Natural killer cell treated with Interleukin-12 subunit alpha and Interleukin-12 subunit beta and Interleukin-15 and Interleukin-18, amount 100 ng/mL, for 72 hours (primary cell): ENCODE data around the gene SPACDR. TPM values are rescaled to one million over a fixed set of nuclear protein-coding genes. Genes with fewer than 3 reads are reported as not detected.

Source experiments
- ATAC-seq, 2 donors: fragments of 150-1000 bp; cut with Tn5 transposase in 1 of 2; sonication (Bioruptor Pico), chemical (Tn5 transposase) in 1 of 2; 2 replicates each; pipeline ENCODE4 v1.10.0; 2021
- DNase-seq: peaks from one replicate; pipeline ENCODE4 v3.0.0; 2022; ENCODE audit warnings: low spot score
- H3K27ac Mint-ChIP-seq, 2 donors: 1 replicate in 1 of 2; 2 replicates in 1 of 2; pipeline ENCODE4 v1.8.0; 2022; ENCODE audit warnings: mixed read lengths in 2 of 2, mild to moderate bottlenecking in 1 of 2, moderate library complexity in 1 of 2
- H3K27me3 Mint-ChIP-seq, 2 donors: 1 replicate in 1 of 2; 2 replicates in 1 of 2; pipeline ENCODE4 v1.8.0; 2022; ENCODE audit warnings: mixed read lengths in 2 of 2
- H3K36me3 Mint-ChIP-seq: one replicate; pipeline ENCODE4 v1.8.0; 2022; ENCODE audit warnings: mixed read lengths
- H3K4me1 Mint-ChIP-seq, 2 donors: 1 replicate in 1 of 2; 2 replicates in 1 of 2; pipeline ENCODE4 v1.8.0; 2022; ENCODE audit warnings: low read depth in 2 of 2, mixed read lengths in 2 of 2, mild to moderate bottlenecking in 1 of 2
- H3K4me3 Mint-ChIP-seq: one replicate; pipeline ENCODE4 v1.8.0; 2022; ENCODE audit warnings: mixed read lengths
- H3K9me3 Mint-ChIP-seq: 2 replicates; pipeline ENCODE4 v1.8.0; 2022; ENCODE audit warnings: mixed read lengths
- total RNA-seq, 2 donors: library from RNA; stranded (reverse); gene quantifications; one replicate each; pipeline ENCODE4 v1.2.3, GENCODE V29; 2022

The SPACDR gene
- total RNA-seq, 2 donors from 2014 or later = 2.4 to 4.2 TPM

GRCh38 chr7:100431286-100431735 is 32.7 kb downstream of the SPACDR start:
- peak overlapping the region; percentile 86 for H3K4me3 Mint-ChIP-seq
- ATAC-seq (no peak), DNase-seq (no peak)
- no peaks in the 10 kb centered on the region for H3K27me3 Mint-ChIP-seq
- no peaks in the 10 kb centered on the region for H3K9me3 Mint-ChIP-seq
- H3K27ac Mint-ChIP-seq = peak overlapping the region; percentile 91 to 100
- H3K4me1 Mint-ChIP-seq = peaks cover 53 to 56% of the 10 kb centered on the region in 2 donors
- peaks cover 19% of the 10 kb centered on the region for H3K36me3 Mint-ChIP-seq

- ATAC-seq = peak in 1 of 2 donors; percentile 1
Observed at GRCh38 chr7:100430493-100431285, 33.4 kb downstream of the SPACDR start.

GRCh38 chr7:100429637-100430492 is 34.2 kb downstream of the SPACDR start, which contains the start of gene MEPCE:
Gene MEPCE (plus strand): TSS chr7:100429831. CDS start chr7:100430019, 188 bp downstream.
- Mint-ChIP-seq H3K36me3 (peaks cover 15% of the 10 kb centered on the region), H3K27ac (peak within 1 kb of the TSS; percentile 99 to 100), H3K9me3 (no peaks in the 10 kb centered on the region), H3K27me3 (no peaks in the 10 kb centered on the region), H3K4me1 (peaks cover 50 to 51% of the 10 kb centered on the region in 2 donors), H3K4me3 (peak within 1 kb of the TSS; percentile 97)
- DNase-seq (peak; percentile 96), ATAC-seq (peak; percentile 63 to 72)

More at GRCh38 chr7:100430493-100431285, 33.4 kb downstream of the SPACDR start:
- peaks cover 19% of the 10 kb centered on the region for H3K36me3 Mint-ChIP-seq
- peak overlapping the region; percentile 86 for H3K4me3 Mint-ChIP-seq
- H3K27ac Mint-ChIP-seq = peak overlapping the region; percentile 91 to 100
- no peaks in the 10 kb centered on the region for H3K9me3 Mint-ChIP-seq
- H3K27me3 Mint-ChIP-seq = no peaks in the 10 kb centered on the region
- peaks cover 55 to 56% of the 10 kb centered on the region in 2 donors for H3K4me1 Mint-ChIP-seq
- DNase-seq = peak; percentile 70

GRCh38 chr7:100428967-100429636 is 35.0 kb downstream of the SPACDR start:
- Mint-ChIP-seq H3K9me3 (no peaks in the 10 kb centered on the region), H3K27ac (peak overlapping the region; percentile 99 to 100), H3K4me3 (peak overlapping the region; percentile 97), H3K27me3 (no peaks in the 10 kb centered on the region), H3K4me1 (peaks cover 44 to 46% of the 10 kb centered on the region in 2 donors), H3K36me3 (peaks cover 10% of the 10 kb centered on the region)
- ATAC-seq = peak; percentile 79 to 83
- DNase-seq = peak; percentile 100

GRCh38 chr7:100428199-100428966 is 35.7 kb downstream of the SPACDR start, which contains the start of gene ZCWPW1:
Gene ZCWPW1 (minus strand): TSS chr7:100428703. CDS start chr7:100420649, 8,054 bp downstream.
- DNase-seq = peak; percentile 97
- no peaks in the 10 kb centered on the region for H3K27me3 Mint-ChIP-seq
- peak within 1 kb of the TSS; percentile 97 for H3K4me3 Mint-ChIP-seq
- H3K4me1 Mint-ChIP-seq = peaks cover 39 to 46% of the 10 kb centered on the region in 2 donors
- ATAC-seq = peak; percentile 76 to 79
- peaks cover 10% of the 10 kb centered on the region for H3K36me3 Mint-ChIP-seq
- H3K9me3 Mint-ChIP-seq = no peaks in the 10 kb centered on the region
- H3K27ac Mint-ChIP-seq = peak within 1 kb of the TSS; percentile 99 to 100

- H3K4me1 Mint-ChIP-seq = peaks cover 45 to 50% of the 10 kb centered on the region in 2 donors
- H3K9me3 Mint-ChIP-seq = no peaks in the 10 kb centered on the region
- peaks cover 10% of the 10 kb centered on the region for H3K36me3 Mint-ChIP-seq
- no peak for ATAC-seq
- H3K27me3 Mint-ChIP-seq = no peaks in the 10 kb centered on the region
- peak overlapping the region; percentile 97 for H3K4me3 Mint-ChIP-seq
- peak overlapping the region; percentile 99 to 100 for H3K27ac Mint-ChIP-seq
- no peak for DNase-seq
Observed at GRCh38 chr7:100427762-100428198, 36.3 kb downstream of the SPACDR start.

- Mint-ChIP-seq H3K27ac (peak overlapping the region in 1 of 2 donors; percentile 38), H3K27me3 (no peaks in the 10 kb centered on the region), H3K36me3 (peaks cover 5% of the 10 kb centered on the region), H3K9me3 (no peaks in the 10 kb centered on the region), H3K4me3 (no peak overlapping the region), H3K4me1 (peaks cover 36 to 39% of the 10 kb centered on the region in 2 donors)
- no peak for ATAC-seq
- DNase-seq = no peak
Observed at GRCh38 chr7:100426516-100426915, 37.5 kb downstream of the SPACDR start.

- no peaks in the 10 kb centered on the region for H3K27me3 Mint-ChIP-seq
- ATAC-seq (no peak), DNase-seq (no peak)
- no peak overlapping the region for H3K4me3 Mint-ChIP-seq
- H3K9me3 Mint-ChIP-seq = no peaks in the 10 kb centered on the region
- H3K27ac Mint-ChIP-seq = no peak overlapping the region
- H3K36me3 Mint-ChIP-seq = peaks cover 5% of the 10 kb centered on the region
- H3K4me1 Mint-ChIP-seq = peaks cover 32 to 34% of the 10 kb centered on the region in 2 donors
Observed at GRCh38 chr7:100425347-100425746, 38.7 kb downstream of the SPACDR start.

- peak overlapping the region in 1 of 2 donors; percentile 60 for H3K27ac Mint-ChIP-seq
- H3K27me3 Mint-ChIP-seq = no peaks in the 10 kb centered on the region
- ATAC-seq (no peak), DNase-seq (no peak)
- H3K9me3 Mint-ChIP-seq = no peaks in the 10 kb centered on the region
- no peaks in the 10 kb centered on the region for H3K36me3 Mint-ChIP-seq
- H3K4me3 Mint-ChIP-seq = no peak overlapping the region
- H3K4me1 Mint-ChIP-seq = peaks cover 17 to 22% of the 10 kb centered on the region in 2 donors
Observed at GRCh38 chr7:100423315-100423714, 40.7 kb downstream of the SPACDR start.

- ATAC-seq = no peak
- Mint-ChIP-seq H3K27ac (peak overlapping the region in 1 of 2 donors; percentile 62), H3K4me3 (no peak overlapping the region), H3K36me3 (no peaks in the 10 kb centered on the region), H3K9me3 (no peaks in the 10 kb centered on the region), H3K27me3 (no peaks in the 10 kb centered on the region), H3K4me1 (peaks cover 12% of the 10 kb centered on the region in 2 donors)
- no peak for DNase-seq
Observed at GRCh38 chr7:100419660-100420226, 44.3 kb downstream of the SPACDR start.

GRCh38 chr7:100418930-100419659 is 45.0 kb downstream of the SPACDR start:
- Mint-ChIP-seq H3K9me3 (no peaks in the 10 kb centered on the region), H3K4me1 (peaks cover 11 to 12% of the 10 kb centered on the region in 2 donors), H3K27ac (peak overlapping the region in 1 of 2 donors; percentile 62), H3K36me3 (no peaks in the 10 kb centered on the region), H3K27me3 (no peaks in the 10 kb centered on the region), H3K4me3 (no peak overlapping the region)
- no peak for ATAC-seq
- DNase-seq = no peak

GRCh38 chr7:100415448-100415847 is 48.6 kb downstream of the SPACDR start:
- Mint-ChIP-seq H3K4me3 (no peak overlapping the region), H3K9me3 (no peaks in the 10 kb centered on the region), H3K4me1 (peaks cover 0 to 3% of the 10 kb centered on the region in 2 donors), H3K27ac (no peak overlapping the region), H3K36me3 (no peaks in the 10 kb centered on the region), H3K27me3 (no peaks in the 10 kb centered on the region)
- no peak for ATAC-seq
- DNase-seq = no peak
